Measurements from ENCODE around the gene UBL3.

The UBL3 gene

DNA sequence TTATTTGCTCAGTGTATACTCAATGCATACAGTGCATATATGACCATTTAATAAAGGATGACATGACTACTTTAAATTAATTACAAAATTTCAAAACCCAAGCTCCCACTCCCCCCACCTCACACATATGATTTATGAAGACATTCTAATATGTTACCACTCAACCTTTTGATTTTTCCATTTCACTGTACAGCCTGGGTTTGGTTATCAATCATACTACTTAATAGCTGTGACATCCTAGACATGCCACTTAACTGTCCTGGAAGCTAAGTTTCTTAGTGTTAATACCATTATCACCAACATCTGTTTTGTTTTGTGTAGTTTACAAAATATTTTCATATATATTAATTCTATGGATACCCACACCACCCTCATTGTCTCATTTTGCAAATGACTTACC is 42.2 kb downstream of the UBL3 start:
- DNase-seq (ENCODE audit: low spot score), result no peak

DNA sequence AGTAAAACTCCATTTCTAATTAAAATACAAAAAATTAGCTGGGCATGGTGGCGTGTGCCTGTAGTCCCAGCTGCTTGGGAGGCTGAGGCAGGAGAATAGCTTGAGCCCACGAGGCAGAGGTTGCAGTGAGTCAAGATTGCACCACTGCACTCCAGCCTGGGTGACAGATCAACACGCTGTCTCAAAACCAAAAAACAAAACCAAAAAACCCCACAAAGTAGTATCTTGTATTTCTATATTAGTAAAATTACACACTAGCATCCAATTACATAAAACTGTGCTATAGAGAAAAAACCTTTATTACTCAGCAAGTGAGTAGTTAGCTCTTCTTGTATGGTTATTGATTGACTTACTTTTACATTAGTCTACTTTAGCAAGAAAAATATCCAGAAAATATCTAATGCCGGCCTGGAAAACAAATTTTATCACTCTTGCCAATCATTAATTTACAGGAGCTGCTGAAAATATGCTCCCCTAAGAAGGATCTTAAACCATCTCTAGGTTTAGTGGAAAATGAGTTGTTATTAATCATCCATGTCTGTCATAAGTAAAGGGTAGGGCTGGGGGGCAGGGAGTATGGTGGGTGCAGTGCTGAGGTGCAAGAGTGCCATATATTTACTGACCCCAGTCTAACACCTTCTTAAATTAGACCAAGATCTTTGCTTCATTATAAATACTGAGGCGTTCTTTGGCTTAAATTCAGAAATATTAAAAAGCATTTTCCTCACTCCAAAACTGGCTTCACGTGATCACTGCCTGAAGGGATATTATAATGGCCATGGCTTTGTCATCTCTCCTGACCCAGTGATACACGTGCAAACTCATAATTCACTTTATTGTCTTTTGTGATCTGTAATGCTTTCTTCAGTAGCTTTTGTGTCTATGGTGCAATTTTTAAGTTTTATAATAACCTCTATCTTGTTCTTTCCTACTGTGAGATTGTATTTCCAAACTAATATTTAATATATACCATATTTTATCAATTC is 44.1 kb downstream of the UBL3 start:
- no peak for DNase-seq (ENCODE audit: low spot score)

GRCh38 chr13:29803221-29803620 is 47.2 kb downstream of the UBL3 start:
- no peak for DNase-seq (ENCODE audit: low spot score)

- DNase-seq (ENCODE audit: low spot score), result no peak
Measured at GRCh38 chr13:29802621-29803020, 47.8 kb downstream of the UBL3 start.

DNA sequence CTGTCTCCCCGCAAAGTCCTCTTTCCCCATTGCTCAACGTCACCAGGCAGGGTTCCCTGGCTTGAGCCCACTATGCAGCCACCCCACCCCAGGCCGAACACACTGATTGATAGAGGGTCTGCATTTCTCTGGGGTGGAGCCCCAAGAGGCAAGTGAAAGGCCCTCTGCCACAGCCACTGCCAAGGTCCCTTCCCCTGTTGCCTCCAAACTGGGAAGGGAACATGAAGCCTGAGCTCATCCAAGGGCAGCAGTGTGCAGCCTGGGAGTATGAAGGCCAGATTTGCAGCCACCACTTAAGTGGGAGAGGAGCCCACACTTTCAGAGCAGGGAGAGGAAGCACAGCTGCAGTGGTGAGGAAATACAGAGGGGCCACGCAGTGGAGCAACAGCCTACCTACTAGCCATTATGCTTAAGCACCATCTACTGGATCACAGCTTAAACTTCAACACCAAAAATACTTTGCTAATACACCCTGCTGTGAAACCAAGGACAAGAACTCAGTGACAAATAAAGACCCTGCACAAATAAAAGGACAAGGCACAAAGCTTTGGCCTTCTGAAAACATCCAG is 48.6 kb downstream of the UBL3 start:
- DNase-seq (ENCODE audit: low spot score), result peak; percentile 30

DNA sequence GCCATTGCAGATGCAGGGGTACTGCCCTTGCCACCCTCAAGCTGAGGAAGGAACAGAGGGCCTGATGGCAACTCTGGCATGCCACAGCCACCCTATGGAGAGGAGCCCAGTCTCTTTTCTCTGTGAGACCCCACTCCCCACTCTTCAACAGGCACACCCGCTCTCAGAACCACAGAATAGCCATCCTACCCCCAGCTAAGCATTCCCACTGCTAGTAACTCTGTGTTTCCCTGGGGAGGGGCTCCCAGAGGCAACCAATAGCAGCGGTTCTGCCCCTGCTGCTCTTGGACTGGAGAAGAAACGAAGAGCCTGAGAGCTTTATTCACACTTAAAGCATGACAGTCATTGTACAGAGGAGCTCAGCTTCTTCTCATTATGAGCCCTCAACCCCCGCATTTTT is 49.3 kb downstream of the UBL3 start:
- DNase-seq (ENCODE audit: low spot score), result no peak

DNA sequence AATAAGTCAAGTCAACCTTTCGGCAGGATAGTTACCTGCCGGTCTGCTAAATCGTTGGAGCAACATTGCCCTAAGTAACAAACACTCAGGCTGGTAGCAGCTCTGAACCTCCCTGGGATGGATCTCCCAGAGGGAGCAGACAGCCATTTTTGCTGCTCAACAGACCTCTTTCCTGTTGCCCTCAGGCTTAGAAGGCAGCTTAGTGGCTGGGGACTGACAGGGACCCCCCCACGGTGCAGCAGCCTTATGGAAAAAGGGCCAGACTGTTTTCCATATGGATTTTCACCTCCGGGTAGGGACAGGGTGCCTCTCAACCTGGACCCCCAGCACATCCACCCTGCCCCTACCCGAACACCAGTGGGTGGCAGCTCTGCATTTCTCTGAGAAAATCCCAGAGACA is 49.7 kb downstream of the UBL3 start:
- no peak for DNase-seq (ENCODE audit: low spot score)

DNA sequence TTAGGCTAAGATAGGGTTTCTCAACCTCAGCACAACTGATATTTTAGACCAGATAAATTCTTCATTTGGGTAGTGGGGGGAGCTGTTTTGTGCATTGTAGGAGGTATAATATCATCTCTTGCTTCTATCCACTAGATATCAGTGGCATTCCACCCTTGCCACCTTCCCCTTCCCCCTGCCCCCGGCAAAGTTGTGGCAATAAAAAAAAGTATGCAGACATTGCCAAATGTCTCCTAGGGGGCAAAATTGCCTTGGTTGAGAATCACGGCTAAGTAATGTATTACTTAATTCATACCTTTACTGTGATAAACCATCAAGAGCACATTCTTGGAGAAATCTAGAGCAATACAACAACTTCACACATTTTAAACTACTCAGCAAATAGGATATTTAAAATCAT is 51.4 kb downstream of the UBL3 start:
- DNase-seq (ENCODE audit: low spot score), result no peak

DNA sequence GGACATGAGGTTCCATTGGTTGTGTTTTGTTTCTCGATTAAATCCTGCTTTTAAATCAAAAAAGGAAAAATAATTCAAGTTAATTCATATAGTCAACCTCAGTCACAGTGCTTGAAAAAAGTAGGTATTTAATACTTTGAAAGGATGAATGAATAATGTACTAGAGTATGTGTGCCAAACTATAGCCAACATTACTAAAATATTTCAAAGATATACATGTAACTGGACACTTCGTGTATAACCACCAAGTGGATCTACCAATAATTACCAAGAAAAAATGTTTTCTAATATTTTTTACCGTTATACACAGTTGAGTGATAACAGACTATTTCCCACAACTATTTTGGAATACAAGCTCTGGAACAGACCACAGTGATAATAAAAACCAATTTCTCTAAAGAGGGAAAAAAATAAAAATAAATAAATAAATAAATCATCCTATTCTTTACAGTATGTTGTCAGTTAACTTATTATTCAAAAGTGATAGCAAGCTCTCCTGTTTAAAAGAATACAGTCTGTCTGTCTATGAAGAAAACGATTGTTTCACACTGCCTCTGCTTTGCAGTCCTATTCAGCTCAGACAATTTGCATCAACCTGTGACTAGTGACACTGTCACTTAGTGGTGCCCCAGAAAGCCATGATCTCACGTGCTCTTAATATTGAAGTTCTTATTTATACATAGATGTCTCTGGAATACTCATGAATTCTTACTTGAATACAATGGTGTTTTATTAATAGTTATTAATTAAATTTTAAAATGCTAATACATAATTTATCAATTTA is 58.2 kb downstream of the UBL3 start:
- no peak for DNase-seq (ENCODE audit: low spot score)

DNA sequence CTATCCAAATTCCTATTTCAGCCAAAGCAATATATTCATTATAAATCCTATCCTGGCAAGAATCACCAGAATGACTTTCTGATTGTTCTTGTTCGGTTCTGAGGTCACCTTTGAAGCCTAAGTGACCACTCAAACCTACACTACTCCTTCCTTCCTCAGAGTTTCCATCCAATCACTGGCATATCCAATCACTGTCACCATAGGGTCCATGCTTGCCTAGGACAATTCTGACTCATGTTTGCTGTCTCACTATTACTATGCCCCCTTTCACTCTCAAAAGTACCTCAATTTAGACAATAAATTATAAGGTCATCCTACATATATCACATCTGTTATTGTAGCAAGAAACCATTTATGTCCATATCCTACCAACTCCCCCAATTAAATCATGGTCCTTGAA is 58.9 kb downstream of the UBL3 start:
- no peak for DNase-seq (ENCODE audit: low spot score)

DNA sequence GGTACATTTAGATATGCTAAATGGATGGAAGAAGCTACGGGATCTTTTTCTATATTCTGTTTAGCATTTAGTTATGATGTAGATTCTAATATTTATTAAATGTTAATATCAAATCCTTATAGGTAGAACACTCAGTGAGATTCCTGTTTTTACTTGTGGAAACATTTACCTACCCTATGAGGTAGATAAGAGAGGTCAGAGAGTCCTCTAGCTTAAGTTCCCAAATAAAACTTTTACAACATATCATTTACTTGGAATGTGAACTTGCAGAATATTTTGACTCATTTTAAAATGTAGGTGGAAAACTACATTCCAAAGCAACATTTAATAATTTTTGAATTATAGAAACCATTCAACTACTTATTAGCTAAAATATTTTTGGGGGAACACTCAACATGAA is 63.7 kb downstream of the UBL3 start:
- DNase-seq (ENCODE audit: low spot score), result no peak

GRCh38 chr13:29785978-29786377 is 64.4 kb downstream of the UBL3 start:
- no peak for DNase-seq (ENCODE audit: low spot score)

GRCh38 chr13:29782798-29783197 is 67.6 kb downstream of the UBL3 start:
- DNase-seq (ENCODE audit: low spot score), result no peak

- no peak for DNase-seq (ENCODE audit: low spot score)
Measured at GRCh38 chr13:29774830-29775229, 75.6 kb downstream of the UBL3 start.

DNA sequence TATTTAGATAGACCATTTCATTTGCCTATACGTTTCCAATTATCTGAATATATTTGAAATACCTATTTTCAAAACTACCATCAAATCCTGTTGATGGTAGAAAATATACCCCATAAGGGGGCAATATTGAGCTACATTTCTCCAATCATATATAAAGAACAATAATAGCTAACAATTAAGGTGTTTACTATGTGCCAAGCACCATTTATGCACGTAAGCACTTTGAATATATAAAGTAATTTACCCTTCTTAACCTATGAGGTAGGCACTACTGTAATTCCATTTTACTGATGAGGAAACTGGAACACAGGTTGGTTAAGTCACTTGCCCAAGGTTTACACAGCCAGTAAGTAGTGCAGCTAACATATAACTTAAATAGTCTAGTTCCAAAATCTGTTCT is 79.2 kb downstream of the UBL3 start:
- peak; percentile 66 for DNase-seq (ENCODE audit: low spot score)

DNA sequence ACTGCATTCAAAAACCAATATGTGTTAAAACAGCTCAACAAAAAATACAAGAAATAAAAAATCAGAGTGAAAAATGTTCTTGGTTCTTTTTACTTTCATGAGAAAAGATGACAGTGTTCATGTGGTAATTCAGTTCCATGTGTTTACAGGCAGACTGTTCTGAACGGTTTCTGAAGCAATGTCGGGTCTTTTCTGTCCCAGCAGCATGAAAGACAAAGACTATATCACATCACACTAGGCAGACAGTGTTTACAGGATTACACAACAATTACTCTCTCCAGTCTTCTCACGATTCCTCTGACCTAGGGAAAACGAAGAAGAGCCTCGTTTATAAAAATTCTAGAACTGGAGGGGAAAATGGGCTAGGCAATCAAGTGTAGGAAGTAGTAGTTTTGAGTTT is 83.4 kb downstream of the UBL3 start:
- no peak for DNase-seq (ENCODE audit: low spot score)

DNA sequence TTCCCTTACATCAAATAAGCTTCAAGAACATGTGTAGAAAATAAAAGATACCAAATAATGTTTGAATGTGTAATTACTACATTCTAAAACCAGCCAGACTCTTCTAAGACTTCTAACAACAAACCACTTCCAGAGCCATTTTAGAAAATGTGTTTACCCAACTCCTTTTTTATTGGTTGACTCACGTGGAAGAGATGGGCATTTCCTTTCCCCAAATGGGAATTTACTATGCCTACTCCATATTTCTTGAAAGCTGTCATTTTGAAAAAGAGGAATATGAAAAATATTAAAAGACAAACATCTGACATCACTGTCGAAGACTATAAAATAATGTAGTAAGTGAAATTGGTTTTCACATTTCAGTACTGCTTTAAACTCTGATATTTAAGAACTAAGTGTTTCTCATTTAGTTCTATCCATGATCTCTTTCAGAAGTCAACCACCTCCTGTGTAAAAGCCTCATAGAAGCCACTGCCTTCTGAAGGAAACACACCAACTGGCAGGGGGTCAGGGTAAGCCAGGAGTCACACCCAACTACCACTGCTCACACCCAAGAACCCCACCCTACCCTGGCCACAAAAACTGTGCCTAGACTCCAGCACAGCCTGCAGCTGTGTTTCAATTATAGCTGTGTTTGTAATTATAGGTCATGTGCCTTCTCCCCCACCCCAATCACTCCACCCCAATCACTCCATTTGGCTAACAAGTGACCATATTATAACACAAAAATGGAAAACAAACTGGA is 86.8 kb downstream of the UBL3 start:
- no peak for DNase-seq (ENCODE audit: low spot score)

GRCh38 chr13:29761815-29762214 is 88.6 kb downstream of the UBL3 start:
- DNase-seq (ENCODE audit: low spot score), result no peak

DNA sequence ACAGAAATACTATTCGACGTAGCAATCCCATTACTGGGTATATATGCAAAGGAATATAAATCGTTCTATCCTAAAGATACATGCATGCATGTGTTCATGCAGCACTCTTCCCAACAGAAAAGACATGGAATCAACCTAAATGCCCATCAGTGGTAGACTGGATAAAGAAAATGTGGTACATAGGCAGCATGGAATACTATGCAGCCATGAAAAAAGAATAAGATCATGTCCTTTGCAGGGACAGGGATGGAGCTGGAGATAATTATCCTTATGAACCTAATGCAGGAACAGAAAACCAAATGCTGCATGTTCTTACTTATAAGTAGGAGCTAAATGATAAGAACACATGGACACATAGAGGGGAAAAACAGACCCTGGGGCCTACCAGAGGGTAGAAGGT is 89.3 kb downstream of the UBL3 start:
- DNase-seq (ENCODE audit: low spot score), result no peak

GRCh38 chr13:29760544-29760943 is 89.9 kb downstream of the UBL3 start:
- no peak for DNase-seq (ENCODE audit: low spot score)

DNA sequence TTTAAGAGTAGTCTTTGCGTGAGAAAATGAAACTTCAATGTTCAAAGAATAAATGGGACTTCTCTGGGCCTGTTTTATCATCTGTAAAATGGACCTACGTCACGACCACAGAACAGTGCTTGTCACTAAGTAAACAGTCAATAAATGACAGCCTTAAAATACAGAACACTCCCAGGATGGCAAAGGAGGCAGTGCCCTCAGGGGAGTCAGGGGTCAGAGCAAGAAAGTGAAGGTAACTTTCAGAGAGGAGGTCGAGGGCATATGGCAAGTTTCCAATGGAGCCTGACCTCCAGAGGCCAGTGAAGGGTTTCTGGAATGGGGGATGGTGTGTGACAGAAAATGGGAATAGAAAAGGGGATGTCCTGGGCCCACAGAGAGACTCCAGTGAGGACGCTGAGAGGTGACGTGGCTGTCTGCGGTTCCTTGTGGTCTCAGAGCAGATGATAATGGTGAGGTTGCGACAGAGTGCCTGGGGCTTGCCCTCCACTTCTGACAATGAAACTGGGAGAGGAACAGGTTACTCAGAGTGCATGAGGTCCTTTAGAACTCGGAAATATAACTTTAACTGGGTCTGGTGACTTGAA is 91.8 kb downstream of the UBL3 start:
- DNase-seq (ENCODE audit: low spot score), result no peak

- no peak for DNase-seq (ENCODE audit: low spot score)
Measured at GRCh38 chr13:29756506-29756905, 93.9 kb downstream of the UBL3 start.

All from NAMALWA (cell line).